DMS 273 (cell line): ENCODE results near the gene ARHGAP8.

ENCODE experiments used
- DNase-seq: peaks from one replicate; lab custom pipeline; 2025; ENCODE audit not compliant: unreplicated experiment; lab: John Stamatoyannopoulos, UW

Gene ARHGAP8

GRCh38 chr22:44724859-44725258, 27.5 kb upstream of the ARHGAP8 start:
- DNase-seq, result no peak

- no peak for DNase-seq
These were observed 25.9 kb upstream of the ARHGAP8 start for GRCh38 chr22:44726439-44726838.

- no peak for DNase-seq
These were observed 25.2 kb upstream of the ARHGAP8 start for GRCh38 chr22:44727148-44727547.

GRCh38 chr22:44727709-44728108, 24.7 kb upstream of the ARHGAP8 start:
- DNase-seq, result no peak

- DNase-seq, result no peak
These were observed 23.5 kb upstream of the ARHGAP8 start for GRCh38 chr22:44728761-44729324.

GRCh38 chr22:44729391-44730021, 22.9 kb upstream of the ARHGAP8 start:
- DNase-seq, result no peak

GRCh38 chr22:44730022-44730393, 22.4 kb upstream of the ARHGAP8 start:
- no peak for DNase-seq

- DNase-seq, result no peak
These were observed 21.7 kb upstream of the ARHGAP8 start for GRCh38 chr22:44730490-44731356.

- no peak for DNase-seq
These were observed 20.9 kb upstream of the ARHGAP8 start for GRCh38 chr22:44731357-44731970.

- no peak for DNase-seq
These were observed 20.3 kb upstream of the ARHGAP8 start for GRCh38 chr22:44732017-44732561.

GRCh38 chr22:44732661-44733060, 19.7 kb upstream of the ARHGAP8 start:
- no peak for DNase-seq

GRCh38 chr22:44733426-44734106, 18.8 kb upstream of the ARHGAP8 start:
- DNase-seq, result no peak

GRCh38 chr22:44734278-44734677, 18.1 kb upstream of the ARHGAP8 start:
- no peak for DNase-seq

- no peak for DNase-seq
These were observed 17.4 kb upstream of the ARHGAP8 start for GRCh38 chr22:44734801-44735517.

GRCh38 chr22:44735518-44736428, 16.6 kb upstream of the ARHGAP8 start:
- peak; percentile 79 for DNase-seq

GRCh38 chr22:44736581-44737405, 15.6 kb upstream of the ARHGAP8 start:
- DNase-seq, result no peak

- no peak for DNase-seq
These were observed 14.7 kb upstream of the ARHGAP8 start for GRCh38 chr22:44737406-44738346.
